Measurements from ENCODE around the gene PARN.

DNA sequence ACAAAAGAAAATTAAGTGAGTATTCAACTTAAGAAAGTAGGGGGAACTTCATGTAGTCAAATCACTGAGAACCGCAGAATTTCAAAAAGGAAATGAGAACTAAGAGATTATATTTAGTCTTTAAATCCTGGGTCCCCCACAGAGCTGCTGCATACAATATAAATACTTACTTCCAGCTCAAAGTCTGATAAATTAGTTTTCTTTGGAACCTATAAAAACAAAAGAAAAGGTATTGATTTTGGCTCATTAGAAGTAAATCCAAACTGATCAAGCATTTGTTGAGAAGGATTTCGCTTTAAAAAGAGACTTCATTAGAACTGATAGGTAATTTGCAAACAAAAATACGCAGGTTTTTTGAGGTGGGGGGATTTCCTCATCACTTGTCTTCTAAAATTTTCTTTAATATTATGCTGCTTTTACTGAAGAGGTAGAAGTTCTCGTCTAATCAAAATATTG, 21.9 kb downstream of the PARN start:
- TF ChIP-seq PPARA (CRISPR knock-in tag; IDR thresholded peaks at IDR 0.05; ENCODE audit: borderline replicate concordance) (no peak), SNAI2 (CRISPR knock-in tag; IDR thresholded peaks at IDR 0.05) (no peak), ZC3H10 (CRISPR knock-in tag; IDR thresholded peaks at IDR 0.05) (no peak)
- TF ChIP-seq, protein P1, sequence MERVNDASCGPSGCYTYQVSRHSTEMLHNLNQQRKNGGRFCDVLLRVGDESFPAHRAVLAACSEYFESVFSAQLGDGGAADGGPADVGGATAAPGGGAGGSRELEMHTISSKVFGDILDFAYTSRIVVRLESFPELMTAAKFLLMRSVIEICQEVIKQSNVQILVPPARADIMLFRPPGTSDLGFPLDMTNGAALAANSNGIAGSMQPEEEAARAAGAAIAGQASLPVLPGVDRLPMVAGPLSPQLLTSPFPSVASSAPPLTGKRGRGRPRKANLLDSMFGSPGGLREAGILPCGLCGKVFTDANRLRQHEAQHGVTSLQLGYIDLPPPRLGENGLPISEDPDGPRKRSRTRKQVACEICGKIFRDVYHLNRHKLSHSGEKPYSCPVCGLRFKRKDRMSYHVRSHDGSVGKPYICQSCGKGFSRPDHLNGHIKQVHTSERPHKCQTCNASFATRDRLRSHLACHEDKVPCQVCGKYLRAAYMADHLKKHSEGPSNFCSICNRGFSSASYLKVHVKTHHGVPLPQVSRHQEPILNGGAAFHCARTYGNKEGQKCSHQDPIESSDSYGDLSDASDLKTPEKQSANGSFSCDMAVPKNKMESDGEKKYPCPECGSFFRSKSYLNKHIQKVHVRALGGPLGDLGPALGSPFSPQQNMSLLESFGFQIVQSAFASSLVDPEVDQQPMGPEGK (CRISPR knock-in tag; IDR thresholded peaks at IDR 0.05; ENCODE audit: borderline replicate concordance): no peak

All from SK-N-SH treated with all-trans-retinoic acid at 6 μM for 48 hours (cell line).